Measurements from ENCODE around the gene CD109.

DNA sequence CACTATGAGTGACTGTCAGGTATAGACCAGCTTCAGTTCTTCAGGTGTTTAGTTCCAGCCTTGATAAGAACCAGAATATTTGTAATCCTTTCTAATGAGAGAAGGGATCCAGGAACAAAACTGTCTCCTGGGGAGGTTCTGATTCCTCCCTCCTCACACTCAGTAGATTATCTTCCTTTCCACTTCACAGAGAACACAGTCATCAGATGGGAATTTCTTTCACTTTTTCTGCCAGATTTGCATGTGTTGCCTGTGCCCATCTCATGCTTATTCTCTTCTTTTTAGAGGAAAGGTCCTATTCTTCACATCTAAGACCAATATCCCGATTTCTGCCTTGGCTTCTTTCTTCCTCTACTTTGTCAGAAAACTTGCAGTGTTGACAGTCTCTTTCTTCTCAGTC, 50.8 kb downstream of the CD109 start:
- no peak for TF ChIP-seq SIN3A (IDR thresholded peaks at IDR 0.05; ENCODE audit: borderline replicate concordance, insufficient read depth, low read depth, low read length)
- TF ChIP-seq POLR2AphosphoS5 (IDR thresholded peaks at IDR 0.05; ENCODE audit: low read depth, low read length): no peak
- no peak for TF ChIP-seq CTCF (IDR thresholded peaks at IDR 0.05)
- TF ChIP-seq, protein P1, sequence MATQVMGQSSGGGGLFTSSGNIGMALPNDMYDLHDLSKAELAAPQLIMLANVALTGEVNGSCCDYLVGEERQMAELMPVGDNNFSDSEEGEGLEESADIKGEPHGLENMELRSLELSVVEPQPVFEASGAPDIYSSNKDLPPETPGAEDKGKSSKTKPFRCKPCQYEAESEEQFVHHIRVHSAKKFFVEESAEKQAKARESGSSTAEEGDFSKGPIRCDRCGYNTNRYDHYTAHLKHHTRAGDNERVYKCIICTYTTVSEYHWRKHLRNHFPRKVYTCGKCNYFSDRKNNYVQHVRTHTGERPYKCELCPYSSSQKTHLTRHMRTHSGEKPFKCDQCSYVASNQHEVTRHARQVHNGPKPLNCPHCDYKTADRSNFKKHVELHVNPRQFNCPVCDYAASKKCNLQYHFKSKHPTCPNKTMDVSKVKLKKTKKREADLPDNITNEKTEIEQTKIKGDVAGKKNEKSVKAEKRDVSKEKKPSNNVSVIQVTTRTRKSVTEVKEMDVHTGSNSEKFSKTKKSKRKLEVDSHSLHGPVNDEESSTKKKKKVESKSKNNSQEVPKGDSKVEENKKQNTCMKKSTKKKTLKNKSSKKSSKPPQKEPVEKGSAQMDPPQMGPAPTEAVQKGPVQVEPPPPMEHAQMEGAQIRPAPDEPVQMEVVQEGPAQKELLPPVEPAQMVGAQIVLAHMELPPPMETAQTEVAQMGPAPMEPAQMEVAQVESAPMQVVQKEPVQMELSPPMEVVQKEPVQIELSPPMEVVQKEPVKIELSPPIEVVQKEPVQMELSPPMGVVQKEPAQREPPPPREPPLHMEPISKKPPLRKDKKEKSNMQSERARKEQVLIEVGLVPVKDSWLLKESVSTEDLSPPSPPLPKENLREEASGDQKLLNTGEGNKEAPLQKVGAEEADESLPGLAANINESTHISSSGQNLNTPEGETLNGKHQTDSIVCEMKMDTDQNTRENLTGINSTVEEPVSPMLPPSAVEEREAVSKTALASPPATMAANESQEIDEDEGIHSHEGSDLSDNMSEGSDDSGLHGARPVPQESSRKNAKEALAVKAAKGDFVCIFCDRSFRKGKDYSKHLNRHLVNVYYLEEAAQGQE (IDR thresholded peaks at IDR 0.05; ENCODE audit: insufficient read depth in 1 of 2, low read depth in 2 of 2, low read length in 1 of 2): no peak

Measured in Panc1 (cell line).